GM18498 (cell line): Measurements from ENCODE around the gene FAM135A.
"Not testable (repeated sequence)": the region's sequence is repeated elsewhere in the genome, so short reads cannot be mapped to it uniquely, and the experiment has no call there.

Experiments used
- ATAC-seq: cut with Tn5 transposase; IDR thresholded peaks from one replicate; pipeline ENCODE4 v1.9.1; 2021; ENCODE audit warnings: mild to moderate bottlenecking, moderate library complexity; ENCODE audit not compliant: unreplicated experiment

The FAM135A gene

GRCh38 chr6:70609181-70609580, 195.9 kb downstream of the FAM135A start:
- ATAC-seq: not testable (repeated sequence)
